Right lobe of liver (tissue), 6 donors: Measurements from ENCODE around the gene FERMT1. TPM values are rescaled to one million over a fixed set of nuclear protein-coding genes. Genes with fewer than 3 reads are reported as not detected.

Experiments
- ATAC-seq, 4 donors: fragments of 200-7000 bp; cut with Tn5 transposase; one replicate each; pipeline ENCODE4 v1.9.1; 2020; ENCODE audit warnings: mild to moderate bottlenecking in 4 of 4, moderate library complexity in 4 of 4
- DNase-seq, 3 donors: peaks; one replicate each; pipeline ENCODE4 v3.0.0-alpha.2; 2020
- H3K27ac ChIP-seq, 3 donors: fragments of 200-600 bp; one replicate each; pipeline ENCODE4 v1.8.0; 2022
- H3K27me3 ChIP-seq, 2 donors: fragments of 200-600 bp; one replicate each; pipeline ENCODE4 v1.8.0; 2022
- H3K36me3 ChIP-seq, 4 donors: fragments of 200-600 bp; sonication (generic) in 1 of 4; one replicate each; pipeline versions ENCODE4 v1.5.1 to v1.8.0; 2017 to 2022; ENCODE audit warnings: control low read depth in 1 of 4
- H3K4me1 ChIP-seq, 4 donors: fragments of 200-600 bp; sonication (generic) in 1 of 4; one replicate each; pipeline versions ENCODE4 v1.5.1 to v1.8.0; 2017 to 2022; ENCODE audit warnings: control low read depth in 1 of 4
- H3K4me3 ChIP-seq, 3 donors: fragments of 200-600 bp; one replicate each; pipeline ENCODE4 v1.8.0; 2022
- H3K9me3 ChIP-seq, 4 donors: fragments of 200-600 bp; sonication (generic) in 1 of 4; one replicate each; pipeline versions ENCODE4 v1.5.1 to v1.8.0; 2017 to 2022; ENCODE audit warnings: control low read depth in 1 of 4
- CTCF ChIP-seq, 4 donors: fragments of 200-600 bp in 3 of 4; fragments of 450-650 bp in 1 of 4; IDR thresholded peaks; one replicate each; pipeline versions ENCODE4 v1.5.1 to v1.8.0; 2016 to 2022; ENCODE audit warnings: antibody characterized with exemption in 4 of 4, mild to moderate bottlenecking in 2 of 4
- POLR2A ChIP-seq: fragments of 450-650 bp; IDR thresholded peaks from one replicate; pipeline ENCODE4 v1.6.1; 2017; ENCODE audit warnings: antibody characterized with exemption, mild to moderate bottlenecking
- WGBS: methylation state at CpG from one replicate; pipeline ENCODE4 v1.1.6; 2018; ENCODE audit warnings: low coverage, low lambda C conversion rate; ENCODE audit not compliant: insufficient coverage; ENCODE audit errors: missing lambda C conversion rate; 5-methylcytosine and 5-hydroxymethylcytosine counted together
- intact Hi-C, 2 donors: fragments of 100-400 bp; cut with DNase I; formaldehyde crosslinking; loops; one replicate each; pipeline versions ENCODE4 v1.11.2 to v1.14.1; 2022
- total RNA-seq, 6 experiments: library from RNA; depleted of rRNA in 2 of 6; stranded (reverse); fragments of >200 nt in 2 of 6; fragmentation: NEBNext Ultra II Directional in 3 of 6; extraction: Animal tissue kit (Norgen Biotek cat#: 25700) in 3 of 6; gene quantifications; one replicate each; pipeline versions ENCODE4 v1.1.0 to v1.2.4, GENCODE V29; 2016 to 2023
- donor health status: DM: no; HTN: yes; CAD: no.
- donor health status: DM: no; HTN: no; CAD: no.
- donor health status: DM: no; HTN: no; CAD: no.
- donor health status: DM: no; HTN: yes; CAD: no.
- donor health status: DM: no; HTN: yes; CAD: no.

The FERMT1 gene
- total RNA-seq, 6 experiments from 2014 or later = 0.15 to 2.0 (median 0.55) TPM

GRCh38 chr20:6060213-6060612 is 62.6 kb downstream of the FERMT1 start:
- intact Hi-C loops = loop anchor here in 1 of 2 donors (10.0 kb wide), 1 partner anchor 45 kb away; no protein-coding TSS in a partner anchor

GRCh38 chr20:6058684-6059295 is 64.0 kb downstream of the FERMT1 start:
- Histone ChIP-seq H3K4me3 (no peak overlapping the region), H3K4me1 (peaks cover 0 to 7% (median 0%) of the 10 kb centered on the region in 4 donors), H3K27ac (no peak overlapping the region), H3K9me3 (no peaks in the 10 kb centered on the region), H3K36me3 (no peaks in the 10 kb centered on the region), H3K27me3 (no peaks in the 10 kb centered on the region)
- no peak for DNase-seq
- WGBS = 50% methylated on average over 7 of the region's 7 CpGs
- intact Hi-C loops = no loop called here
- TF ChIP-seq POLR2A (no peak), CTCF (IDR thresholded peaks at IDR 0.05) (no peak)
- ATAC-seq = no peak

More at GRCh38 chr20:6060213-6060612, 62.6 kb downstream of the FERMT1 start:
- TF ChIP-seq CTCF (IDR thresholded peaks at IDR 0.05) (no peak), POLR2A (no peak)
- DNase-seq = no peak
- WGBS = 57% methylated on average over 6 of the region's 6 CpGs
- H3K27ac ChIP-seq = no peak overlapping the region
- no peak for ATAC-seq
- H3K27me3 ChIP-seq = no peaks in the 10 kb centered on the region
- H3K9me3 ChIP-seq = no peaks in the 10 kb centered on the region
- no peak overlapping the region for H3K4me3 ChIP-seq
- H3K36me3 ChIP-seq = no peaks in the 10 kb centered on the region
- peaks cover 0 to 7% (median 0%) of the 10 kb centered on the region in 4 donors for H3K4me1 ChIP-seq

GRCh38 chr20:6057691-6058090 is 65.1 kb downstream of the FERMT1 start:
- no peak overlapping the region for H3K4me3 ChIP-seq
- peaks cover 0 to 7% (median 0%) of the 10 kb centered on the region in 4 donors for H3K4me1 ChIP-seq
- ATAC-seq (no peak), DNase-seq (no peak)
- WGBS = 69% methylated on average over 2 of the region's 2 CpGs
- H3K27ac ChIP-seq = no peak overlapping the region
- H3K27me3 ChIP-seq = no peaks in the 10 kb centered on the region
- H3K36me3 ChIP-seq = no peaks in the 10 kb centered on the region
- intact Hi-C loops = no loop called here
- TF ChIP-seq CTCF (IDR thresholded peaks at IDR 0.05) (no peak), POLR2A (no peak)
- no peaks in the 10 kb centered on the region for H3K9me3 ChIP-seq

- DNase-seq = no peak
- 54% methylated on average over 2 of the region's 2 CpGs for WGBS
- no peak overlapping the region for H3K4me3 ChIP-seq
- no peak overlapping the region for H3K27ac ChIP-seq
- TF ChIP-seq CTCF (IDR thresholded peaks at IDR 0.05) (no peak), POLR2A (no peak)
- H3K36me3 ChIP-seq = no peaks in the 10 kb centered on the region
- H3K9me3 ChIP-seq = no peaks in the 10 kb centered on the region
- H3K4me1 ChIP-seq = peaks cover 0 to 12% (median 0%) of the 10 kb centered on the region in 4 donors
- ATAC-seq = no peak
- intact Hi-C loops = no loop called here
- no peaks in the 10 kb centered on the region for H3K27me3 ChIP-seq
Measured at GRCh38 chr20:6057139-6057538, 65.7 kb downstream of the FERMT1 start.
